ENCODE measurements around the gene GSS. TPM values are rescaled to one million over a fixed set of nuclear protein-coding genes. Genes with fewer than 3 reads are reported as not detected.

The GSS gene
- total and polyA plus RNA-seq, 4 donors, result 20.8 to 38.8 (median 35.4) TPM

DNA sequence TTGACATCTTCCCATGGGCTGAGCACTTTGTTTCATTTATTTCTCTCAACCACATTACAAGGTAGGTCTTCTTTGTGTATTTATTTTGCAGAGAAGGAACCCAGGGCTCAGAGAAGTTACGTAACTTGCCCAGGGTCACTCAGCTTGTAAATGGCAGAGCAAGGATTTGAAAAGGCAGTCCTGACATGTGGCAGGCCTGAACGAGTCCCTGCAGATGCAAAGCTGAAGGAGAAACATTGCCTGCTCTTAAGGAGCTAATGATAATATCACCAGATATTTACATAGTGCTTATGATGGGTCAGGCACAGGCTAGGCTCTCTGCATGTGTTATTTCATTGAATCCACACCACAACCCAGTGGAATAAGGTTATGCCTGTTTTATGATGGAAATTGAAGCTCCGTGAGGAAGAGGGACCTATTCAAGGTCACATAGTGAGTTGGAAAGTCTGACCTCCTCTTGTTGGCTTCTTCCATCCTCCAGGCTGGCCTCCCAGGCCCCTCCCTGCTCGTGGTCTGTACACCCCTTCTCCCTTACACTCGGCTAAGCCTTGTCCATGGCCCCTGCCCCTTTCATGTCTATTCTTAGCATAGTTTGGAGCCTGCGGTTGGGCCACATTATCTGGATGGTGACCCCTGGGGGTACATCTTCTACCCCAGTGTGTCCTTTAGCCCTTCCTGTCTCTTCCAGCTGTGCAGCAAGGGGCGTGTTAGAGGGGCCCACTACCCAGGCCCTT lies 12.6 kb upstream of the GSS start:
- H3K27me3 ChIP-seq (ENCODE audit: control insufficient read depth in 4 of 4, insufficient read depth in 4 of 4, low read length in 3 of 4), result no peaks in the 10 kb centered on the region
- H3K9ac ChIP-seq (ENCODE audit: low read depth in 1 of 2, low read length in 2 of 2), result no peak overlapping the region
- 90% methylated on average over 7 of the region's 7 CpGs for WGBS
- TF ChIP-seq RXRA (IDR thresholded peaks at IDR 0.05), result no peak
- TF ChIP-seq SP1 (IDR thresholded peaks at IDR 0.05), result no peak
- no peak for TF ChIP-seq FOXA1 (IDR thresholded peaks at IDR 0.05)
- TF ChIP-seq TAF1 (conservative IDR thresholded peaks at IDR 0.05), result no peak
- no peak for TF ChIP-seq FOXA2 (IDR thresholded peaks at IDR 0.05)
- TF ChIP-seq, protein P1, sequence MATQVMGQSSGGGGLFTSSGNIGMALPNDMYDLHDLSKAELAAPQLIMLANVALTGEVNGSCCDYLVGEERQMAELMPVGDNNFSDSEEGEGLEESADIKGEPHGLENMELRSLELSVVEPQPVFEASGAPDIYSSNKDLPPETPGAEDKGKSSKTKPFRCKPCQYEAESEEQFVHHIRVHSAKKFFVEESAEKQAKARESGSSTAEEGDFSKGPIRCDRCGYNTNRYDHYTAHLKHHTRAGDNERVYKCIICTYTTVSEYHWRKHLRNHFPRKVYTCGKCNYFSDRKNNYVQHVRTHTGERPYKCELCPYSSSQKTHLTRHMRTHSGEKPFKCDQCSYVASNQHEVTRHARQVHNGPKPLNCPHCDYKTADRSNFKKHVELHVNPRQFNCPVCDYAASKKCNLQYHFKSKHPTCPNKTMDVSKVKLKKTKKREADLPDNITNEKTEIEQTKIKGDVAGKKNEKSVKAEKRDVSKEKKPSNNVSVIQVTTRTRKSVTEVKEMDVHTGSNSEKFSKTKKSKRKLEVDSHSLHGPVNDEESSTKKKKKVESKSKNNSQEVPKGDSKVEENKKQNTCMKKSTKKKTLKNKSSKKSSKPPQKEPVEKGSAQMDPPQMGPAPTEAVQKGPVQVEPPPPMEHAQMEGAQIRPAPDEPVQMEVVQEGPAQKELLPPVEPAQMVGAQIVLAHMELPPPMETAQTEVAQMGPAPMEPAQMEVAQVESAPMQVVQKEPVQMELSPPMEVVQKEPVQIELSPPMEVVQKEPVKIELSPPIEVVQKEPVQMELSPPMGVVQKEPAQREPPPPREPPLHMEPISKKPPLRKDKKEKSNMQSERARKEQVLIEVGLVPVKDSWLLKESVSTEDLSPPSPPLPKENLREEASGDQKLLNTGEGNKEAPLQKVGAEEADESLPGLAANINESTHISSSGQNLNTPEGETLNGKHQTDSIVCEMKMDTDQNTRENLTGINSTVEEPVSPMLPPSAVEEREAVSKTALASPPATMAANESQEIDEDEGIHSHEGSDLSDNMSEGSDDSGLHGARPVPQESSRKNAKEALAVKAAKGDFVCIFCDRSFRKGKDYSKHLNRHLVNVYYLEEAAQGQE (IDR thresholded peaks at IDR 0.05), result no peak
- no peak for TF ChIP-seq ATF3 (IDR thresholded peaks at IDR 0.05)
- no peak for TF ChIP-seq GABPA (IDR thresholded peaks at IDR 0.05 in 1 of 2, conservative IDR thresholded peaks at IDR 0.05 in 1 of 2)
- no peak for TF ChIP-seq HNF4G (IDR thresholded peaks at IDR 0.05)
- no peak for TF ChIP-seq JUND (IDR thresholded peaks at IDR 0.05)
- no peak for TF ChIP-seq RAD21 (IDR thresholded peaks at IDR 0.05)
- TF ChIP-seq HNF4A (conservative IDR thresholded peaks at IDR 0.05), result no peak
- no peak overlapping the region for H3K4me3 ChIP-seq (ENCODE audit: low read depth in 1 of 3, low read length in 3 of 3)
- no peaks in the 10 kb centered on the region for H3K36me3 ChIP-seq (ENCODE audit: control insufficient read depth in 4 of 4, insufficient read depth in 3 of 4, low read depth in 1 of 4, low read length in 3 of 4)
- DNase-seq (ENCODE audit: low spot score), result no peak
- no peaks in the 10 kb centered on the region for H3K4me1 ChIP-seq (ENCODE audit: control insufficient read depth in 4 of 4, insufficient read depth in 4 of 4, low read length in 3 of 4)
- H3K27ac ChIP-seq (ENCODE audit: low read depth in 1 of 2, low read length in 2 of 2), result no peak overlapping the region
- H3K9me3 ChIP-seq (ENCODE audit: control insufficient read depth in 4 of 4, low read length in 3 of 4), result no peaks in the 10 kb centered on the region

DNA sequence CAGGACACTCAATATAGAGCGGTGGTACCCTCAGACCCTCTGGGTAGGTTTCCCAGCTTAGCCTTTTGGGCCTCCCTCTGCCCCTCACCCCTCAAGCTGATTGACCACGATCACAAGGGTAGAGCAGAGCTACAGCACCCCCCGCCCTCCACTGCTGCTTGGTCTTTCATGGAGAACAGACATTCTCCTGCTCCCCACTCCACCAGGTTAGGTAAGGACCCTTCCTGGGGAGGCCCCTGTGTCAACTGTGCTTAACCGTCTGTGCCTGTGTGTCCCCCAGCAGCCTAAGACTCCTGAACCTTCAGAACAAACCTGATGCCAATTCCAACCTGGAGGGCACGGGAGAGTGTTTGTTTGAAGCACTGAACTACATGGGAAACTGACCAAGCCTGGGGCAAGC lies 11.8 kb upstream of the GSS start:
- H3K27me3 ChIP-seq (ENCODE audit: control insufficient read depth in 4 of 4, insufficient read depth in 4 of 4, low read length in 3 of 4), result no peaks in the 10 kb centered on the region
- TF ChIP-seq FOXA1 (IDR thresholded peaks at IDR 0.05) (no peak), EGR1 (IDR thresholded peaks at IDR 0.05; ENCODE audit: low read depth in 2 of 2) (no peak), RAD21 (IDR thresholded peaks at IDR 0.05) (no peak), NR2F2 (IDR thresholded peaks at IDR 0.05) (no peak), TAF1 (conservative IDR thresholded peaks at IDR 0.05) (no peak), HNF4G (IDR thresholded peaks at IDR 0.05) (no peak), GABPA (IDR thresholded peaks at IDR 0.05 in 1 of 2, conservative IDR thresholded peaks at IDR 0.05 in 1 of 2) (no peak), ATF3 (IDR thresholded peaks at IDR 0.05) (no peak), HNF4A (conservative IDR thresholded peaks at IDR 0.05) (no peak), YY1 (IDR thresholded peaks at IDR 0.05) (no peak), RXRA (IDR thresholded peaks at IDR 0.05) (no peak), FOXA2 (IDR thresholded peaks at IDR 0.05) (no peak), JUND (IDR thresholded peaks at IDR 0.05) (no peak), SP1 (IDR thresholded peaks at IDR 0.05) (no peak)
- TF ChIP-seq, protein P2, sequence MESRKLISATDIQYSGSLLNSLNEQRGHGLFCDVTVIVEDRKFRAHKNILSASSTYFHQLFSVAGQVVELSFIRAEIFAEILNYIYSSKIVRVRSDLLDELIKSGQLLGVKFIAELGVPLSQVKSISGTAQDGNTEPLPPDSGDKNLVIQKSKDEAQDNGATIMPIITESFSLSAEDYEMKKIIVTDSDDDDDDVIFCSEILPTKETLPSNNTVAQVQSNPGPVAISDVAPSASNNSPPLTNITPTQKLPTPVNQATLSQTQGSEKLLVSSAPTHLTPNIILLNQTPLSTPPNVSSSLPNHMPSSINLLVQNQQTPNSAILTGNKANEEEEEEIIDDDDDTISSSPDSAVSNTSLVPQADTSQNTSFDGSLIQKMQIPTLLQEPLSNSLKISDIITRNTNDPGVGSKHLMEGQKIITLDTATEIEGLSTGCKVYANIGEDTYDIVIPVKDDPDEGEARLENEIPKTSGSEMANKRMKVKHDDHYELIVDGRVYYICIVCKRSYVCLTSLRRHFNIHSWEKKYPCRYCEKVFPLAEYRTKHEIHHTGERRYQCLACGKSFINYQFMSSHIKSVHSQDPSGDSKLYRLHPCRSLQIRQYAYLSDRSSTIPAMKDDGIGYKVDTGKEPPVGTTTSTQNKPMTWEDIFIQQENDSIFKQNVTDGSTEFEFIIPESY (IDR thresholded peaks at IDR 0.05), result no peak
- TF ChIP-seq, protein P3, sequence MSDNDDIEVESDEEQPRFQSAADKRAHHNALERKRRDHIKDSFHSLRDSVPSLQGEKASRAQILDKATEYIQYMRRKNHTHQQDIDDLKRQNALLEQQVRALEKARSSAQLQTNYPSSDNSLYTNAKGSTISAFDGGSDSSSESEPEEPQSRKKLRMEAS (IDR thresholded peaks at IDR 0.05), result no peak
- TF ChIP-seq, protein P1 (IDR thresholded peaks at IDR 0.05), result no peak
- TF ChIP-seq, protein P4, sequence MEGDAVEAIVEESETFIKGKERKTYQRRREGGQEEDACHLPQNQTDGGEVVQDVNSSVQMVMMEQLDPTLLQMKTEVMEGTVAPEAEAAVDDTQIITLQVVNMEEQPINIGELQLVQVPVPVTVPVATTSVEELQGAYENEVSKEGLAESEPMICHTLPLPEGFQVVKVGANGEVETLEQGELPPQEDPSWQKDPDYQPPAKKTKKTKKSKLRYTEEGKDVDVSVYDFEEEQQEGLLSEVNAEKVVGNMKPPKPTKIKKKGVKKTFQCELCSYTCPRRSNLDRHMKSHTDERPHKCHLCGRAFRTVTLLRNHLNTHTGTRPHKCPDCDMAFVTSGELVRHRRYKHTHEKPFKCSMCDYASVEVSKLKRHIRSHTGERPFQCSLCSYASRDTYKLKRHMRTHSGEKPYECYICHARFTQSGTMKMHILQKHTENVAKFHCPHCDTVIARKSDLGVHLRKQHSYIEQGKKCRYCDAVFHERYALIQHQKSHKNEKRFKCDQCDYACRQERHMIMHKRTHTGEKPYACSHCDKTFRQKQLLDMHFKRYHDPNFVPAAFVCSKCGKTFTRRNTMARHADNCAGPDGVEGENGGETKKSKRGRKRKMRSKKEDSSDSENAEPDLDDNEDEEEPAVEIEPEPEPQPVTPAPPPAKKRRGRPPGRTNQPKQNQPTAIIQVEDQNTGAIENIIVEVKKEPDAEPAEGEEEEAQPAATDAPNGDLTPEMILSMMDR (IDR thresholded peaks at IDR 0.05; ENCODE audit: low read depth, low read length, missing input control), result no peak

More for the DNA sequence above, 11.8 kb upstream of the GSS start:
- no peak for DNase-seq (ENCODE audit: low spot score)
- Histone ChIP-seq H3K36me3 (ENCODE audit: control insufficient read depth in 4 of 4, insufficient read depth in 3 of 4, low read depth in 1 of 4, low read length in 3 of 4) (no peaks in the 10 kb centered on the region), H3K4me3 (ENCODE audit: low read depth in 1 of 3, low read length in 3 of 3) (no peak overlapping the region), H3K27ac (ENCODE audit: low read depth in 1 of 2, low read length in 2 of 2) (no peak overlapping the region), H3K9ac (ENCODE audit: low read depth in 1 of 2, low read length in 2 of 2) (no peak overlapping the region), H3K9me3 (ENCODE audit: control insufficient read depth in 4 of 4, low read length in 3 of 4) (no peaks in the 10 kb centered on the region), H3K4me1 (ENCODE audit: control insufficient read depth in 4 of 4, insufficient read depth in 4 of 4, low read length in 3 of 4) (no peaks in the 10 kb centered on the region)
- WGBS, result 90% methylated on average over 5 of the region's 5 CpGs
